Ureter (tissue), 1 donor: ENCODE data around the gene ZER1. TPM values are rescaled to one million over a fixed set of nuclear protein-coding genes. Genes with fewer than 3 reads are reported as not detected.
"Not testable (repeated sequence)": the region's sequence is repeated elsewhere in the genome, so short reads cannot be mapped to it uniquely, and the experiment has no call there.

Source experiments
- DNase-seq: peaks from one replicate; pipeline ENCODE4 v3.0.0-alpha.2; 2020; ENCODE audit warnings: low spot score
- total RNA-seq: library from RNA; stranded (reverse); gene quantifications from one replicate; pipeline ENCODE4 v1.2.4, GENCODE V29; 2023
- donor health status: DM: yes; HTN: yes; CAD: no.

The ZER1 gene
- total RNA-seq, 1 donor from 2014 or later, result 46.6 TPM

- not testable (repeated sequence) for DNase-seq
Observed at GRCh38 chr9:128693738-128694137, 78.0 kb downstream of the ZER1 start.

- DNase-seq, result no peak
Observed at GRCh38 chr9:128690684-128691034, 81.1 kb downstream of the ZER1 start.

- DNase-seq, result peak; percentile 55
Observed at GRCh38 chr9:128689820-128690683, 81.7 kb downstream of the ZER1 start.

- peak; percentile 66 for DNase-seq
Observed at GRCh38 chr9:128689293-128689774, 82.4 kb downstream of the ZER1 start.

- peak; percentile 94 for DNase-seq
Observed at GRCh38 chr9:128688501-128689292, 83.0 kb downstream of the ZER1 start, which contains the start of gene SET. Gene SET, plus strand, starts transcription at chr9:128689222. Its CDS starts 361 bp downstream, at chr9:128689583.

- DNase-seq, result no peak
Observed at GRCh38 chr9:128687453-128687852, 84.3 kb downstream of the ZER1 start.

- DNase-seq, result peak; percentile 53
Observed at GRCh38 chr9:128685636-128686489, 85.9 kb downstream of the ZER1 start.

GRCh38 chr9:128684325-128685199 is 87.2 kb downstream of the ZER1 start:
- DNase-seq, result peak; percentile 92

- DNase-seq, result no peak
Observed at GRCh38 chr9:128684065-128684324, 87.7 kb downstream of the ZER1 start.

- DNase-seq, result peak; percentile 82
Observed at GRCh38 chr9:128683340-128684064, 88.2 kb downstream of the ZER1 start.

Other genes with a start within 250 kb of the ZER1 start
- gene SPTAN1, start 219.3 kb downstream of the ZER1 start, total RNA-seq, result 398 TPM
- gene DYNC2I2, start 115.1 kb downstream of the ZER1 start, total RNA-seq, result 36.1 TPM
- gene SET, start 82.7 kb downstream of the ZER1 start, total RNA-seq, result 390 TPM
- 11.1 TPM for gene PKN3, start 69.4 kb downstream of the ZER1 start, total RNA-seq
- gene ZDHHC12, start 47.8 kb downstream of the ZER1 start, total RNA-seq, result 26.3 TPM
- gene TBC1D13, start 15.3 kb upstream of the ZER1 start, total RNA-seq, result 33.6 TPM
- 21.7 TPM for gene ENDOG, start 46.6 kb upstream of the ZER1 start, total RNA-seq
- 55.7 TPM for gene SPOUT1, start 57.9 kb upstream of the ZER1 start, total RNA-seq
- gene KYAT1, start 110.0 kb upstream of the ZER1 start, total RNA-seq, result 13.0 TPM
- 37.1 TPM for gene LRRC8A, start 110.2 kb upstream of the ZER1 start, total RNA-seq
- gene PHYHD1, start 149.1 kb upstream of the ZER1 start, total RNA-seq, result 26.6 TPM
- 14.2 TPM for gene DOLK, start 175.7 kb upstream of the ZER1 start, total RNA-seq
- 52.1 TPM for gene NUP188, start 175.8 kb upstream of the ZER1 start, total RNA-seq